H1 (cell line): ENCODE measurements around the gene GPR101. TPM values are rescaled to one million over a fixed set of nuclear protein-coding genes. Genes with fewer than 3 reads are reported as not detected.

Experiments
- FOSL1 ChIP-seq: IDR thresholded peaks from 2 replicates; pipeline ENCODE4 v1.6.1; 2011; ENCODE audit warnings: mild to moderate bottlenecking, low read depth, low read length, moderate library complexity; ENCODE audit not compliant: insufficient read depth
- RAD21 ChIP-seq, 2 experiments: IDR thresholded peaks in 1 of 2; conservative IDR thresholded peaks in 1 of 2; 2 replicates each; pipeline ENCODE4 v1.6.1; 2011; ENCODE audit warnings: low read depth in 2 of 2, low read length in 2 of 2, improper control_type of control experiment in 1 of 2, inconsistent platforms in 1 of 2, mild to moderate bottlenecking in 1 of 2, moderate library complexity in 1 of 2
- TAF1 ChIP-seq: IDR thresholded peaks from 2 replicates; pipeline ENCODE4 v1.6.1; 2011; ENCODE audit warnings: mild to moderate bottlenecking, low read depth, low read length
- polyA plus RNA-seq, 7 experiments: library from polyadenylated mRNA; depleted of rRNA in 3 of 7; stranded (reverse) in 5 of 7; unstranded in 2 of 7; fragments of >200 nt in 5 of 7; fragments of 200-250 nt in 2 of 7; gene quantifications; 1 replicate in 5 of 7; 2 replicates in 1 of 7; 4 replicates in 1 of 7; pipeline versions ENCODE4 v1.2.1 to v1.2.3, GENCODE V29; 2011 to 2013; ENCODE audit warnings: missing spikeins in 2 of 7, mixed read lengths in 2 of 7
- total RNA-seq: library from RNA; stranded (reverse); fragmentation: NEBNext Ultra II Directional; extraction: Animal tissue kit (Norgen Biotek cat#: 25700); gene quantifications from 2 replicates; pipeline ENCODE4 v1.2.1, GENCODE V29; 2021

GPR101 gene
- total and polyA plus RNA-seq, 2 of the 8 experiments (the other 6 are each of a cell fraction or from before 2014, with no cell fraction given), result not detected

DNA sequence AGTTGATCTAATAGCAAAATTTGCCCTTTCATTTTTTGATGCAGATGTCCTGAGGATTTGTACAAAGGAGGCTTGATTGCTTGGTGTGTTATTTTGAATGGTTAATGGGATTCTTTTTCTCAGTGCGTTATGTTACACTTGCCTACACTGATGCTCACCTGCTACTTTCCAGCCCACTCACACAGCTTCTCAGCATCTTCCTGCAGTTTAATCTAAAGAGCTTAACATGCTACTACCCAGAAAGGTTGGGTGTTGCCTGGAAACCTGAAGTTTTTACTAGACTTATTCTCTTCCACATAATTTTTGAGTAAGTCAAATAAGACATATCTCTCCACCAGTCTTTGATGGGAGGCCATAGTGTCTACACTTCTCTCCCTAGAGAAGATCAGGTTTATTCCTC is 9.9 kb upstream of the GPR101 start (continued):
- TF ChIP-seq TAF1 (no peak), RAD21 (IDR thresholded peaks at IDR 0.05 in 1 of 2, conservative IDR thresholded peaks at IDR 0.05 in 1 of 2; ENCODE audit: low read depth in 2 of 2, low read length in 2 of 2) (no peak), FOSL1 (no peak)
